GM23338 (cell line): Measurements from ENCODE around the gene ASB16. TPM values are rescaled to one million over a fixed set of nuclear protein-coding genes. Genes with fewer than 3 reads are reported as not detected.
A peak's percentile ranks its signal among the peaks of the same experiment; 100 is the strongest.

ENCODE experiments used
- ATAC-seq: fragments of 200-7000 bp; cut with Tn5 transposase; 3 replicates; pipeline ENCODE4 v1.9.1; 2020
- DNase-seq: peaks from one replicate; pipeline ENCODE4 v3.0.0-alpha.2; 2015; ENCODE audit warnings: low spot score
- H2AFZ ChIP-seq: fragments of 200-600 bp; sonication (generic); 2 replicates; pipeline ENCODE4 v1.8.0; 2016; ENCODE audit warnings: antibody characterized with exemption, mild to moderate bottlenecking, moderate library complexity
- H3F3A ChIP-seq: fragments of 200-600 bp; sonication (generic); replicated peaks from 2 replicates; pipeline ENCODE4 v1.8.0; 2017; ENCODE audit warnings: antibody characterized with exemption, mixed run types, low read depth
- H3K27ac ChIP-seq: fragments of 200-600 bp; sonication (generic); 2 replicates; pipeline ENCODE4 v1.6.1; 2016; ENCODE audit warnings: low read depth
- H3K27me3 ChIP-seq: fragments of 200-600 bp; sonication (generic); 2 replicates; pipeline ENCODE4 v1.8.0; 2016; ENCODE audit warnings: mild to moderate bottlenecking, mixed run types, moderate library complexity; ENCODE audit not compliant: insufficient read depth
- H3K36me3 ChIP-seq: fragments of 200-600 bp; sonication (generic); 2 replicates; pipeline ENCODE4 v1.8.0; 2016; ENCODE audit warnings: mild to moderate bottlenecking; ENCODE audit not compliant: insufficient read depth
- H3K4me1 ChIP-seq: fragments of 200-600 bp; sonication (generic); 2 replicates; pipeline ENCODE4 v1.8.0; 2016; ENCODE audit warnings: mild to moderate bottlenecking, moderate library complexity; ENCODE audit not compliant: insufficient read depth
- H3K4me2 ChIP-seq: fragments of 200-600 bp; sonication (generic); 2 replicates; pipeline ENCODE4 v1.7.1; 2017; ENCODE audit warnings: mixed run types
- H3K4me3 ChIP-seq: fragments of 200-600 bp; sonication (generic); 2 replicates; pipeline ENCODE4 v1.6.1; 2016; ENCODE audit warnings: mixed run types
- H3K79me2 ChIP-seq: fragments of 200-600 bp; sonication (generic); replicated peaks from 2 replicates; pipeline ENCODE4 v1.8.0; 2017; ENCODE audit warnings: mild to moderate bottlenecking; ENCODE audit not compliant: insufficient read depth
- H3K9me2 ChIP-seq: fragments of 200-600 bp; sonication (generic); 2 replicates; pipeline ENCODE4 v1.8.0; 2017; ENCODE audit not compliant: insufficient read depth
- H4K20me1 ChIP-seq: fragments of 200-600 bp; sonication (generic); replicated peaks from 2 replicates; pipeline ENCODE4 v1.8.0; 2017; ENCODE audit warnings: mild to moderate bottlenecking; ENCODE audit not compliant: insufficient read depth
- H3K27ac Mint-ChIP-seq: 2 replicates; pipeline ENCODE4 v1.8.0; 2020; ENCODE audit warnings: inconsistent platforms, mild to moderate bottlenecking, moderate library complexity, mixed read lengths
- H3K27me3 Mint-ChIP-seq: 3 replicates; pipeline ENCODE4 v1.8.0; 2022; ENCODE audit warnings: low read depth, mild to moderate bottlenecking, moderate library complexity, mixed read lengths, inconsistent platforms; ENCODE audit not compliant: insufficient read depth, poor library complexity
- H3K36me3 Mint-ChIP-seq: 3 replicates; pipeline ENCODE4 v1.8.0; 2021; ENCODE audit warnings: low read depth, mild to moderate bottlenecking, inconsistent platforms, moderate library complexity, mixed read lengths
- H3K4me1 Mint-ChIP-seq: 3 replicates; pipeline ENCODE4 v1.8.0; 2020; ENCODE audit warnings: mild to moderate bottlenecking, inconsistent platforms, mixed read lengths
- H3K4me3 Mint-ChIP-seq: 3 replicates; pipeline ENCODE4 v1.8.0; 2021; ENCODE audit warnings: moderate library complexity, mild to moderate bottlenecking, inconsistent platforms, mixed read lengths
- H3K9me3 Mint-ChIP-seq: 3 replicates; pipeline ENCODE4 v1.8.0; 2020; ENCODE audit warnings: moderate library complexity, mild to moderate bottlenecking, inconsistent platforms, mixed read lengths
- CTCF ChIP-seq, 2 experiments: fragments of 200-600 bp in 1 of 2; sonication (generic) in 1 of 2; conservative IDR thresholded peaks; 2 replicates each; pipeline versions ENCODE4 v1.5.1 to v1.6.1; 2016 to 2017; ENCODE audit warnings: antibody characterized with exemption in 2 of 2, low read depth in 2 of 2, mild to moderate bottlenecking in 2 of 2, moderate library complexity in 1 of 2
- EZH2 ChIP-seq: fragments of 200-600 bp; sonication (generic); IDR thresholded peaks from one replicate; pipeline ENCODE4 v1.8.0; 2017; ENCODE audit warnings: antibody characterized with exemption, mild to moderate bottlenecking, low read depth; ENCODE audit not compliant: unreplicated experiment
- JUNB ChIP-seq: IDR thresholded peaks from one replicate; pipeline ENCODE4 v1.6.1; 2016; ENCODE audit warnings: antibody characterized with exemption; ENCODE audit not compliant: unreplicated experiment
- NANOG ChIP-seq: IDR thresholded peaks from 2 replicates; pipeline ENCODE4 v1.6.1; 2016; ENCODE audit warnings: antibody characterized with exemption, borderline replicate concordance
- ZNF114 ChIP-seq: fragments of 250-450 bp; sonication (Bioruptor Pico); IDR thresholded peaks from 2 replicates; pipeline ENCODE4 v1.5.0; 2020; ENCODE audit warnings: mild to moderate bottlenecking, moderate library complexity
- polyA plus RNA-seq: library from polyadenylated mRNA; unstranded; fragments of >200 nt; fragmentation: Nextera tagmentation; extraction: Ambion mirVana; gene quantifications from 2 replicates; pipeline ENCODE4 v1.2.1, GENCODE V29; 2016
- total RNA-seq: library from RNA; depleted of rRNA; stranded (reverse); fragments of >200 nt; shearing (Covaris generic); gene quantifications from 2 replicates; pipeline ENCODE4 v1.2.3, GENCODE V29; 2014
- TF ChIP-seq, protein P1 (sequence below): fragments of 250-450 bp; sonication (Bioruptor Pico); IDR thresholded peaks from 2 replicates; pipeline ENCODE4 v1.5.0; 2020; ENCODE audit warnings: mild to moderate bottlenecking, moderate library complexity

ASB16 gene
- total and polyA plus RNA-seq, 2 experiments from 2014 or later, result 0.47 TPM; not detected in 1

GRCh38 chr17:44205962-44206824 is 35.7 kb downstream of the ASB16 start:
- H3K4me2 ChIP-seq, result no peak overlapping the region; the same call in 1 of the 2 replicates
- H3K4me3 ChIP-seq, result no peak overlapping the region
- Mint-ChIP-seq H3K4me3 (no peak overlapping the region), H3K9me3 (no peaks in the 10 kb centered on the region), H3K4me1 (peaks cover 37% of the 10 kb centered on the region), H3K27me3 (peaks cover 21% of the 10 kb centered on the region), H3K36me3 (peaks cover 47% of the 10 kb centered on the region), H3K27ac (peak overlapping the region; percentile 6; the same call in 1 of the 2 replicates)
- H3K4me1 ChIP-seq, result peaks cover 20% of the 10 kb centered on the region
- H3K36me3 ChIP-seq, result peaks cover 17% of the 10 kb centered on the region
- ATAC-seq, result no peak
- no peaks in the 10 kb centered on the region for H3K27me3 ChIP-seq
- H4K20me1 ChIP-seq, result peaks cover 15% of the 10 kb centered on the region
- TF ChIP-seq JUNB (no peak), NANOG (no peak), ZNF114 (CRISPR knock-in tag) (no peak), EZH2 (no peak), CTCF (conservative IDR thresholded peaks at IDR 0.05; ENCODE audit: low read depth in 2 of 2) (peak; percentile 37 to 49)
- TF ChIP-seq, protein P1, sequence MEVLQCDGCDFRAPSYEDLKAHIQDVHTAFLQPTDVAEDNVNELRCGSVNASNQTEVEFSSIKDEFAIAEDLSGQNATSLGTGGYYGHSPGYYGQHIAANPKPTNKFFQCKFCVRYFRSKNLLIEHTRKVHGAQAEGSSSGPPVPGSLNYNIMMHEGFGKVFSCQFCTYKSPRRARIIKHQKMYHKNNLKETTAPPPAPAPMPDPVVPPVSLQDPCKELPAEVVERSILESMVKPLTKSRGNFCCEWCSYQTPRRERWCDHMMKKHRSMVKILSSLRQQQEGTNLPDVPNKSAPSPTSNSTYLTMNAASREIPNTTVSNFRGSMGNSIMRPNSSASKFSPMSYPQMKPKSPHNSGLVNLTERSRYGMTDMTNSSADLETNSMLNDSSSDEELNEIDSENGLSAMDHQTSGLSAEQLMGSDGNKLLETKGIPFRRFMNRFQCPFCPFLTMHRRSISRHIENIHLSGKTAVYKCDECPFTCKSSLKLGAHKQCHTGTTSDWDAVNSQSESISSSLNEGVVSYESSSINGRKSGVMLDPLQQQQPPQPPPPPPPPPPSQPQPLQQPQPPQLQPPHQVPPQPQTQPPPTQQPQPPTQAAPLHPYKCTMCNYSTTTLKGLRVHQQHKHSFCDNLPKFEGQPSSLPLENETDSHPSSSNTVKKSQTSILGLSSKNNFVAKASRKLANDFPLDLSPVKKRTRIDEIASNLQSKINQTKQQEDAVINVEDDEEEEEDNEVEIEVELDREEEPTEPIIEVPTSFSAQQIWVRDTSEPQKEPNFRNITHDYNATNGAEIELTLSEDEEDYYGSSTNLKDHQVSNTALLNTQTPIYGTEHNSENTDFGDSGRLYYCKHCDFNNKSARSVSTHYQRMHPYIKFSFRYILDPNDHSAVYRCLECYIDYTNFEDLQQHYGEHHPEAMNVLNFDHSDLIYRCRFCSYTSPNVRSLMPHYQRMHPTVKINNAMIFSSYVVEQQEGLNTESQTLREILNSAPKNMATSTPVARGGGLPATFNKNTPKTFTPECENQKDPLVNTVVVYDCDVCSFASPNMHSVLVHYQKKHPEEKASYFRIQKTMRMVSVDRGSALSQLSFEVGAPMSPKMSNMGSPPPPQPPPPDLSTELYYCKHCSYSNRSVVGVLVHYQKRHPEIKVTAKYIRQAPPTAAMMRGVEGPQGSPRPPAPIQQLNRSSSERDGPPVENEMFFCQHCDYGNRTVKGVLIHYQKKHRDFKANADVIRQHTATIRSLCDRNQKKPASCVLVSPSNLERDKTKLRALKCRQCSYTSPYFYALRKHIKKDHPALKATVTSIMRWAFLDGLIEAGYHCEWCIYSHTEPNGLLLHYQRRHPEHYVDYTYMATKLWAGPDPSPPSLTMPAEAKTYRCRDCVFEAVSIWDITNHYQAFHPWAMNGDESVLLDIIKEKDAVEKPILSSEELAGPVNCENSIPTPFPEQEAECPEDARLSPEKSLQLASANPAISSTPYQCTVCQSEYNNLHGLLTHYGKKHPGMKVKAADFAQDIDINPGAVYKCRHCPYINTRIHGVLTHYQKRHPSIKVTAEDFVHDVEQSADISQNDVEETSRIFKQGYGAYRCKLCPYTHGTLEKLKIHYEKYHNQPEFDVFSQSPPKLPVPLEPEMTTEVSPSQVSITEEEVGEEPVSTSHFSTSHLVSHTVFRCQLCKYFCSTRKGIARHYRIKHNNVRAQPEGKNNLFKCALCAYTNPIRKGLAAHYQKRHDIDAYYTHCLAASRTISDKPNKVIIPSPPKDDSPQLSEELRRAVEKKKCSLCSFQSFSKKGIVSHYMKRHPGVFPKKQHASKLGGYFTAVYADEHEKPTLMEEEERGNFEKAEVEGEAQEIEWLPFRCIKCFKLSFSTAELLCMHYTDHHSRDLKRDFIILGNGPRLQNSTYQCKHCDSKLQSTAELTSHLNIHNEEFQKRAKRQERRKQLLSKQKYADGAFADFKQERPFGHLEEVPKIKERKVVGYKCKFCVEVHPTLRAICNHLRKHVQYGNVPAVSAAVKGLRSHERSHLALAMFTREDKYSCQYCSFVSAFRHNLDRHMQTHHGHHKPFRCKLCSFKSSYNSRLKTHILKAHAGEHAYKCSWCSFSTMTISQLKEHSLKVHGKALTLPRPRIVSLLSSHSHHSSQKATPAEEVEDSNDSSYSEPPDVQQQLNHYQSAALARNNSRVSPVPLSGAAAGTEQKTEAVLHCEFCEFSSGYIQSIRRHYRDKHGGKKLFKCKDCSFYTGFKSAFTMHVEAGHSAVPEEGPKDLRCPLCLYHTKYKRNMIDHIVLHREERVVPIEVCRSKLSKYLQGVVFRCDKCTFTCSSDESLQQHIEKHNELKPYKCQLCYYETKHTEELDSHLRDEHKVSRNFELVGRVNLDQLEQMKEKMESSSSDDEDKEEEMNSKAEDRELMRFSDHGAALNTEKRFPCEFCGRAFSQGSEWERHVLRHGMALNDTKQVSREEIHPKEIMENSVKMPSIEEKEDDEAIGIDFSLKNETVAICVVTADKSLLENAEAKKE, result no peak
- DNase-seq, result peak; percentile 49
- H3F3A ChIP-seq, result peaks cover 27% of the 10 kb centered on the region
- H3K9me2 ChIP-seq, result no peaks in the 10 kb centered on the region
- H3K79me2 ChIP-seq, result no peaks in the 10 kb centered on the region
- no peak overlapping the region for H2AFZ ChIP-seq
- H3K27ac ChIP-seq, result peak overlapping the region; percentile 76; the same call in 1 of the 2 replicates
